HL-60/S4 treated with retinoic acid at 250 ng/mL for 4 days and 3 days (cell line): ENCODE measurements around the gene STIL.
"Not testable (repeated sequence)": the region's sequence is repeated elsewhere in the genome, so short reads cannot be mapped to it uniquely, and the experiment has no call there.

Source experiments
- in situ Hi-C: fragments of 300-500 bp; cut with MboI; formaldehyde crosslinking; loops from 2 replicates; pipeline ENCODE4 v1.7.0; 2022; ENCODE audit warnings: low sequenced_read_pairs

The STIL gene

DNA sequence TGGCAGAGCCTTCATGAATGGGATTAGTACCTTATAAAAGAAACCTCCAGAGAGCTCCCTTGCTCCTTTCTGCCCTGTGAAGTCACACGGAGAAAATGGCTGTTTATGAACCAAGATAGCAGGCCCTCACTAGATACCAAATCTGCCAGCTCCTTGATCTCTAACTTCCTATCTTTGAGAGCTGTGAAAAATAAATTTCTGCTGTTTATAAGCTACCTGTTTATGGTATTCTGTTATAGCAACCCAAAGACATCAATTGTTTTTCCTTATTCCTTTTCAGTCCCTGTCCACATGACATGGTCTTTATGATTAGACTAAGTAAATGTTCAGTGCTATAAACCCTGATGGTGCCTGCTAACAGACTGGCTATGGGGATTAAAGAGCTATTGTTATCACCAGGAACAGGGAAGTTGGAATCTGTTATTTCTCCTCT, 9.7 kb upstream of the STIL start:
- in situ Hi-C loops = no loop called here

DNA sequence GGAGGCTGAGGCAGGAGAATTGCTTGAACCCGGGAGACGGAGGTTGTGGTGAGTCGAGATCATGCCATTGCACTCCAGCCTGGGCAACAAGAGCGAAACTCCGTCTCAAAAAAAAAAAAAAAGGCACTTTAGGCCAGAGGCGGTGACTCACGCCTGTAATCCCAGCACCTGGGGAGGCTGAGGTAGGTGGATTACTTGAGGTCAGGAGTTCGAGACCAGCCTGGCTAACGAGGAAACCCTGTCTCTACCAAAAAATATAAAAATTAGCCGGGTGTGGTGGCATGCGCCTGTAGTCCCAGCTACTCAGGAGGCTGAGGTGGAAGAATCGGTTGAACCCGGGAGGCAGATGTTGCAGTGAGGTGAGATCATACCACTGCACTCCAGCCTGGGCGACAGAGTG, 6.0 kb upstream of the STIL start:
- in situ Hi-C loops = not testable (repeated sequence)

DNA sequence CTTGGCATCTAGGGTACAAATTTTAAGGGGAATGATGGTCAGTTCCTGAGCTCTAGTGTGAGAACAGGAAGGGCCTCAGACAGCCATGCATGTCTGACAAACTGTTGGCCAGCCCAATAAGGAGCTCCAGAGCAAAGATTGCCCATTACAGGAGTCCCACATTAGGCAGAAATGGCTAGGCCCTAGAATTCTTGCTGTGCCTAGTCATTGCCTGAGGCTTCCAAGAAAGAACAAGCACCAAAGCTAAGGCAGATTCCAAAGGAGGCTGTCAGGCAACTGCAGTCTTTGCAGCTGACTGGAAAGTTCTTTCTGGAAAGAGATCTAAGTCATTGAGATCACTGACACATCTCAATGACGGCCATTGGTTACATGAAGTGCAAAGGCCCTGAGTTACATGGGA, 3.9 kb upstream of the STIL start:
- in situ Hi-C loops = no loop called here

DNA sequence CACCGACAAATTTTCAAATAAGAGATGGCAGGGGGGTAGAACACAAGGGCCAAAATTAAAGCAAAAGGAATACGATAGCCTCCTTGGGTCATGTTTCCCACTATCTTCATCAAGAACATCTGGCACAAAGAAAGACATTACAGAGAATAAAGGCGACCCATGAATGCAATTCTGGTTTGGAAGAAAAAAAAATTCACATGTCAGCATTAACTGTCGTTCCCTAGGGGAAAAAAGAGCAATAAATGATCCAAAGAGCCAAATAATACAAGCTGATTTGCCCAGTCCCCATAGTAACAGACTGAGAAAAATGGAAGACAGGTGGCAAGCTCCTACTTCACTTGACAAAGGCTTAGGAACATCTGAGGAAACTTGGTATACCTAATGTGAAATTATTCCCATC, 4.5 kb downstream of the STIL start:
- in situ Hi-C loops = no loop called here

DNA sequence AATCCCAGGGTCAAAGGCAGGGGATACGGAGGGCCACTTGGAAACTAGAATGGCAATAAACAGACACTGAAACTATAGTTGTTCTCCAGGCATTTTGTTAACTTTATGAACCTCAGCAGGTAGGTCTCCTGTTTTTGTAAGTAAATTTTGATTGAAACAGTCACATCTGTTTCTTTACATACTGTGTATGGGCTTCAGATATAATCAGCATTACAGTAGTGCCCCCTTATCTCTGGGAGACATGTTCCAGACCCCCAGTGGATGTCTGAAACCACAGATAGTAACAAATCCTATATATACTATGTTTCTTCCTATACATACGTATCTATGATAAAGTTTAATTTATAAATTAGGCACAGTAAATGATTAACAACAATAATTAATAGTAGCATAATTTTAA, 11.5 kb downstream of the STIL start:
- in situ Hi-C loops = no loop called here

DNA sequence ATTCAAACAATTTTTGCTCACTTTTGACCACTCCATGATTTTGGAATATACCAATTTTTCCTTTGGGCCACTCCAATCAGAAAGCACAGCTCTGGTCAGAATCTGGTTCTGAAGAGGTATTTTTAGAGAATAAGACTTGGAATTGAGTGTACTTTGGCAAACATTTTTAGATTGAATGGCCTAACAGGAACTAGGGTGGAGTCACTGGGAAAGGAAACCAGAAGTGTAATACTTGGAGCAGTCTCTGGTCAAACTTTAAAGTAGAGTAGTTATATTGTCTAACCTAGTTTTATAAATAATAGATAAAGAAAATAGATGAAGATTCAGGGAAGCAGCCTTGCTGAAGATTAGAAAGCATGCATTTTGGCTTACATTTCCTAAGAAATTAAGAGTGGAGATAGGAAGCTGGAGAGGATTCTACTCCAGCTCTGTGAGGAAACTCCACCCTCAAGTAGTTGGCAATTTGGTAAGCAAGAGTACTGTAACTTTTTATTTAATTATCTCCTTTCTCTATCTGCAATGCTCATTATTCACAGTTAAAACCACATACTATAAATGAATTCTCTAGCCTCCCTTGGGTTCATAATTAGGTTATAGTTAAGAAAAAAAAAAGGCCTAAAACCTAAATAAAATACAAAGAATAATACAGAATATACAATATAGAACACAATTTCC, 15.8 kb downstream of the STIL start:
- in situ Hi-C loops = no loop called here

DNA sequence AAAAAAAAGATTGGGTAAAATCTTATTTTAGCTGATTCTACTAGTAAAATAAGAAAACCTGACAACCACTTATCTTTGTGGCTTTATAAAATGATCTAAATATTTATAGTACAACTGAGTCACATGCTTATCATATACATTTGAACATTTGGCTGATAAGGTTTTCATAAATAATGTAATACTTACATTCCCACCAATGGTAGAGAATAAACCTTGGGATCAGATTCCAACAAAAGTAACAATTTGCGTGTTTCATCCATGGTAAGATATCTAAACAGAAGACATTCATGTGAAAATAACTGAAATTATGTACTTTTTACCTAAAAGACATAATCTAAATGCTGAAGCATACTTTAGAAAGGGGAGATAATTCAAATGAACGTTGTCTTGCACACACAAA, 18.4 kb downstream of the STIL start:
- in situ Hi-C loops = no loop called here

DNA sequence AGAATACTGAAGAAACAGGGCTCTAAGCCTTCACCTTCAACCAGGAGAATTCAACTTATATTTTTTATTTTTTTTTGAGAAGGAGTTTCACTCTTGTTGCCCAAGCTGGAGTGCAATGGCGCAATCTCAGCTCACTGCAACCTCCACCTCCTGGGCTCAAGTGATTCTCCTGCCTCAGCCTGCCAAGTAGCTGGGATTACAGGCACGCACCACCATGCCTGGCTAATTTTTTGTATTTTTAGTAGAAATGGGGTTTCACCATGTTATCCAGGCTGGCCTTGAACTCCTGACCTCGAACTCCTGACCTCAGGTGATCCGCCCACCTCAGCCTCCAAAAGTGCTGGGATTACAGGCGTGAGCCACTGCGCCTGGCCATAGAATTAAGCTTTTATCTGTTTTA, 19.1 kb downstream of the STIL start:
- in situ Hi-C loops = not testable (repeated sequence)

DNA sequence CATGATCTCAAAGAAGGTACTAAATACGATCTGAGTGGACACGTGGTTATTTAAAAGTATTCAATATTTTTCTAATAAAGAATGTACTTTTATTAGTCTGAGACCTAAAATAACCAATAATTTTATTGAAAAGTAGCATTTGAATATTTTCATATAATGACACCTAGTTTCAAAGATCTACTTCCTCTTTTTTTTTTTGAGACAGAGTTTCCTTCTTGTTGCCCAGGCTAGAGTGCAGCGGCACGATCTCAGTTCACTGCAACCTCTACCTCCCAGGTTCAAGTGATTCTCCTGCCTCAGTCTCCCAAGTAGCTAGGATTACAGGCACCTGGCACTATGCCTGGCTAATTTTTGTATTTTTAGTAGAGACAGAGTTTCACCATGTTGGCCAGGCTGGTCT, 25.8 kb downstream of the STIL start:
- in situ Hi-C loops = not testable (repeated sequence)

DNA sequence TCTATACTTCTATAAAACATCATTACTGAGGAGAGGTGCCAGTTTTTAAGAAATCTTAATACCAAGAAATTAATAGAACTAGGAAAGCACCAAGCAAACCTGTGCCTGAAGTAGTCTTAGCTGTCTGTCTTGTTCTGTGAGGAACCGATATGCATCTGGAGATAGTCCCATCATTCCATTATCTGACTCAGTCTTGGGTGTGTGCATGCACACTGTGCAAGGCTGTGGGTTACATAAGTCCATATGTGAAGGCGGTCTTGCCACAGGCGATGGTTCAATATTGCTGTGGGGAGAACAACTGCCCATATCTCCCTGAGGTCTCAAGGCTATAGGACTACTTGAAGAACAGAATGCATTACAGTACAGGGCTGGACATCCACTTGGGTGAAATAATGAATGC, 33.8 kb downstream of the STIL start:
- in situ Hi-C loops = no loop called here

DNA sequence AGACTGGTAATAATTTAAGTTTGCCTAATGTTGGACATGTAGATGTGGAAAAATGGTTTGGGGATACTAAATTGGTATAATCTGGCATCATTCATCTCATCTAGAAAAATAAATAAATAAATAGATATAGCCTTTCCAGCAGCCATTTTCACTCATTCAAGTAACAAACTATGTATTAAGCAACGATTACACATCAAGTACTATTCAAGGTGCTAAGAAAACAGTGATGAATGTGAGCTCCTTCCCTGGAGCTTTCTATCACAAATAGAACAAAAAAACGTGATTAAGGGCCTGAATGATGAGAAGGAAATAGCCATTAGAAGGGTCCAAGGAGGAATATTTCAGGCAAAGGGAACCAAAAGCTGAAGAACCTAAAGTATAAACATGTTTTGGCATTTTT, 37.1 kb downstream of the STIL start:
- in situ Hi-C loops = no loop called here

DNA sequence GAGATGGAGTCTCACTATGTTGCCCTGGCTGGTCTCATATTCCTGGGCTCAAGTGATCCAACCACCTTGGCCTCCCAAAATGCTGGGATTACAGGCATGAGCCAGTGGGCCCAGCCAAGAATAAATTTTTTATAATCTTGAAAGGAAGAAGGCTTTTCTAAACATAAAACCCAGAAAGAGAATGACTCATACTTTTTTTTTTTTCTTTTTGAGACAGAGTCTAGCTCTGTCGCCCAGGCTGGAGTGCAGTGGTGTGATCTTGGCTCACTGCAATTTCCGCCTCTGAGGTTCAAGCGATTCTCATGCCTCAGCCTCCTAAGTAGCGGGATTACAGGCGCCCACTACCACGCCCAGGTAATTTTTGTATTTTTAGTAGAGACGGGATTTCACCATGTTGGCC, 38.1 kb downstream of the STIL start:
- in situ Hi-C loops = not testable (repeated sequence)

DNA sequence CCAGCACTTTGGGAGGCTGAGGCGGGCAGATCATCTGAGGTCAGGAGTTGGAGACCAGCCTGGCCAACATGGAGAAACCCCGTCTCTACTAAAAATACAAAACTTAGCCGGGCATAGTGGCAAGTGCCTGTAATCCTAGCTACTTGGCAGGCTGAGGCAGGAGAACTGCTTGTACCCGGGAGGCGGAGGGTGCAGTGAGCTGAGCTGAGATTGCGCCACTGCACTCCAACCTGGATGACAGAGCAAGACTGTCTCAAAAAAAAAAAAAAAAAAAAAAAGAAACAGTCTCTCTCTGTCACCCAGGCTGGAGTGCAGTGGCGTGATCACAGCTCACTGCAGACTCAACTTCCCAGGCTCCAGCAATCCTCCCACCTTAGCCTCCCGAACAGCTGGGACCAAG, 48.4 kb downstream of the STIL start:
- in situ Hi-C loops = not testable (repeated sequence)

DNA sequence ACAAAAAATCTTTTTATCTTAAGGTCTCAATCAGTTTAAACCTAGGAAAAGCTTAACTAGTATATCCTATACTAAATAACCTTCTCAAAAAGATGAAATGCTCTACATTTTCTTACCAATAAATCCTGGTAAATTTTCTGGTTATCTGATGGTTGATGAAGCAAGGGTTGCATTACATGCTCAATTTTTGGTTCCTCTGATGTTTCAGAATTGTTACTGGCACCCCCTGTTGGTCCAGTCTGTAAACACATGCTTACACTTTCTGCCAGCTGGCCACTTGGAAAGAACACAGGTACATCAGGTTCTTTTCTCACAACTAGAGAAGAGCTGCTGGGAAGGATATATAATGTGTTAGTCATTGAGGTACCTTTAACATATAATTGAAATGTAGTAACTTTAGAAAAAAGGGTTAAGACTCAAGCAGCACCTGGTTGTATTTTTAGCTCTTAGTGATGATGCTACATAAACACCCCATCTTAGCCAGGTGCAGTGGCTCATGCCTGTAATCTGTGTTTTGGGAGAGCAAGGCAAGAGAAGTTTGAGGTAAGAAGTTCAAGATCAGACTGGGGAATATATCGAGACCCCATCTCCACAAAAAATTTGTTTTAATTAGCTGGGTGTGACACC, 51.0 kb downstream of the STIL start:
- in situ Hi-C loops = no loop called here

DNA sequence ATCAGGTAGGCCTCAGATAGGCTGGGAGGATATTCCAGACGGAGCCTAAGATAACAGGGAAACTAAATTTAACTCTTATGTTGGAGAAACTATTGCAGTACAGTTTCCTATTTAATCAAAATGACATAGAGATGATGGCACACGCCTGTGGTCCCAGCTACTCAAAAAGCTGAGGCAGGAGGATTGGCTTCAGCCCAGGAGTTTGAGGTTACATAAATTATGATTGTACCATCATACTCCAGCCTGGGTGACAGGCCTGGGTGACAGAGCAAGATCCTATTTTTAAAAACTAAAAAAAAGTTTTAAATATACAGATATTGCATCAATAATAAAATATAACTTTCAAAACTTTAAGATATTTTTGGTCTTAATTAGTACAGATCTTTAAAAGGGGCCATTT, 56.7 kb downstream of the STIL start:
- in situ Hi-C loops = no loop called here

DNA sequence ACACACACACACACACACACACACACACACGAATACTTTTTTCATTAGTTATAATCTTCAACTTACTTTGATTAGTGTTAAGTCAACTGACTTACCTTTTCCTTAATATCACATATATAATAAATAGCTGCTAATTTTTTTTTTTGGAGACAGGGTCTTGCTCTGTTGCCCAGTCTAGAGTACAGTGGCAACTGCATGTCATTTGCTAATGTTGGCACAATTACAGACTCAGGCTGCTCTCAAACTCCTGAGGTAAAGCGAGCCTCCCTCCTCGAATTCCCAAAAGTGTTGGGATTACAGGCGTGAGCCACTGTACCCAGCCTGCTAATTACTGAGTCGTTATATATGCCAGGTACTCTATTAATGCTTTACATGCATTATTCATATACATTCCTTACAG, 61.2 kb downstream of the STIL start:
- in situ Hi-C loops = no loop called here

DNA sequence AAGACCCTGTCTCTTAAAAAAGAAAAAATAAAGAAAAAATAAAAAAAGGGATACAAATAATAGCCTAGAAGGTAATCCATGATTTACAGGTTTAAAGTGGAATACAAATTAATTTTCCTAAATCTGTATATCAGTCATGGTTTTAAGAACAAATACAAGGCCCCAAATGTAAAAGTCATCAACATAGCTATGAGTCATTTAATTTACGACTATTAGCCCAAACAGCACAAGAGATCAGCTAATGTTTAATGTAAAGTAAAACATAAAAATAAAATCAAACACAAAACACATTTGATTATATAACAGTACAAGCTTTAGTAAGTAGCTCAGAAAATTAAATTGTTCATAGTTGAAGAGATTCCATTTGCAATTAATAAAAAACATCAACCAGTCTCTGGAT, 61.6 kb downstream of the STIL start:
- in situ Hi-C loops = no loop called here

DNA sequence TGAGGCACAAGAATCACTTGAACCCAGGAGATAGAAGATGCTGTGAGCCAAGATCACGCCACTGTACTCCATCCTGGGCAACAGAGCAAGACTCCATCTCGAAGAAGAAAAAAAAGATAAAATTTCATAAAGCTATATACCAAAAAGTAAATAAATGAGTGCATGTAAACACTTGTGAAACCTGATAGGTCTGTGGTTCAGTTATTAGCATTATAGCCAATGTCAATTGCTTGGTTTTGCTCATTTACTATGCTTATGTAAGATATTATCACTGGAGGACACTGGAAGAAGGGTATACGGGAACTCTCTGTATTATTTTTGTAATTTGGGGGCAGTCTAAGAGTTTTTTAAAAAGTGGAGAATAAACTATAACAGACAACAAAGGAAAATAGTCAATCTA, 64.2 kb downstream of the STIL start:
- in situ Hi-C loops = no loop called here

DNA sequence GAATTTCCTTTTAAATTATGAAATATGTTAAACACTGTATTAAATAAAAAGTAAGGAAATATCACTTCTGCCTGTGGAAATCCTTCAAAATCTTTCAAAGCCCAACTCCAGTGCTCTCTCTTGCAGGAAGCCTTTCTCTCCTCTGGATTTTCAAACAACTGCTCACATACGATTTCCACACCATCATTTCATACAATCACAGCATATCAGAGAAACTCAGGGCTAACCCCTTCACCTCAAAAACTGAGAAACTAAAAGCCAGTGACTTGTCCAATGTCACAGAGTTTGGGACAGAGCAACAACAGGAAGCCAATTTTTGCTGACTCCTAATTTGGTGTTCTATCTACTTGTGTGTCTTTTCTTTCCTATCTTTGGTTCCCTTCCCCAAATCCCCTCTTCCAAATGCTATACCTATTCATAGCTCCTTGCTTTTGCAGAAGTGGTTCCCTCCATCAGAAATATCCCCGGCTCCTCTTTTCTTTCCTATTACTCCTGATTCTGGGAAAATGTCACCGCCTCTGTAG, 69.5 kb downstream of the STIL start:
- in situ Hi-C loops = no loop called here

DNA sequence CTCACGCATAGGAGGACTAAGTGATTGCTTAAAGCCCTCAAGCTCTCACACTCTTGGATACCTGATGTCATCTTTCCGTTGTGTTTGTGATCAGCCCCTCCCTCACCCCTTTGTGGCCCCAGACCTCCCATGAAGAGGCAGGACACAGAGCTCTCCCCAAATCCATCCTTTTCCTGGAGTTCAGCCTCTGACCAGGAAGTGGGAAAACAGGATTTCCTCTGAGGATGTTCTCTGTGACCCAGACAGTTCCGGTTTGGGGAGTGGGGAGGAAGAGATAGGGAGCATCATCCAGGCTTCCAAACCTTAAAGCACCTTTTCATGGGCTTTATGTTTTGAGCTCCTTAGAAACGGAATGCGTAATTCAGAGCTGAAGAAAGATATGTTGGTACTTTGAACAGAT, 70.0 kb downstream of the STIL start:
- in situ Hi-C loops = no loop called here

DNA sequence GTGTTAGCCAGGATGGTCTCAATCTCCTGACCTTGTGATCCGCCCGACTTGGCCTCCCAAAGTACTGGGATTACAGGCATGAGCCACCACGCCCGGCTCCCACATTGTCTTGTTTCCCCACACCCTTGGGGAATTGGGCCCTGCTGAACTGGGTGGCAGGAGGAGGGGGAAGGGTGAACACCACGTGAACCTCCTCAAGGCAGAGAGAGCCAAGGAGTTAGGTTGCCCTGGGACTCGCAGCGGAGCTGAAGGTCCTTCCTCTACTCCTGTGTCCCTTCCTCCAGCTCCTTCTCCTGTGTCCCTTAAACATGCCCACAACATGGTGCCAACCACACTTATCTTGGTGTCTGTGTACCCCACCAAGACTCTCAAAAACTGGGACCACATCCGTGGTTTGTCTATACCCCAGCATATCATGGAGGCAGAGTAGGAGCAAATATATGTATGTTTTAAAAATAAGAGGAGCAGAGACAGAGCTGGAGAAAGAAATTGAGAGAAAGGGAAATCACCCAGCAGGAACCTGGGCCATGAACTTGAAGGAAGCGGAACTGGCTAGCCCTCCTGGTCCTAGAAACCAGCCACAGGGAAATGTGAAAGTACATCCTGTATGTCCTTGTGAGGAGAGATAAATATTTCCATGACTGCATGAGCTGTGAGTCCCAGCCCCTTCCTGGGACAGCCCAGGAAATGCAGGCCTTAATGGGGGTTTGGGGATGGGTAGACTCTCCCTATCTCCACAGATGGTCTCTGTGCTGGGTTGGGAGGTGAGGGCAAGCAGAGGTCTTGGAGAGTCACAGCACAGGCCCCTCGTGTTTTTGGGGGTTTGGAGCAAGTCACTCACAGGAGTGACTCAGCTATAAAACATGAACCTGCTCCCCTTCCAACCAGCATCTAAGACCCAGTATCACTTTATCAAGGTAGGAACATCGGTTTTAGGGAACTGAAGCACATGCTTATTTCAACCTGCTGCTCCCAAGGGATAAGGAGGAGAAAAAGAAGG, 72.5 kb downstream of the STIL start:
- in situ Hi-C loops = no loop called here
